ENCODE measurements around the gene RAB7A. TPM values are rescaled to one million over a fixed set of nuclear protein-coding genes. Genes with fewer than 3 reads are reported as not detected.

RAB7A gene
- total and polyA plus RNA-seq, 2 of the 4 experiments (the other 2 are of a cell fraction), result 57.0 to 240 TPM

DNA sequence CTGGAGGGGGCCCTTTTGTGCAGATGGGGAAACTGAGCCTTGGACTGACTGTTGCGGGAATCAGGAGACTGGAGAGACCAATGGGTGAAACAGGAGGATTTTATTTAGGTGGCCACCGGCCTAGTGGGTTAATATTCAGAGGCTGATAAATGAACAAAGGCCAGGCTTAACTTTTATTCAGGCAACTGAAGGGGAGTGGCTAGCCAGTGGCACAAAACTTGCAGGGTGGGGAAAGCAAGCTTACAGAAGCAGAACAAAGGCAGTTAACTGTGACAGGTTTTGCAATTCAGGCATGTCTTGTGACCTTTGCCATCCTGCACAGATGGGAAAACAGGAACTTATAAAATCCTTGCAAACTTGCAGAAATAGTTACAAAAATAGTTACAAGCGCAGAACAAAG, 128.5 kb downstream of the RAB7A start:
- ChIA-PET CTCF (no interaction called here), POLR2A (ENCODE audit: unreplicated experiment) (no interaction called here)
- H2AFZ ChIP-seq (replicated peaks; ENCODE audit: low read length, poor library complexity), result no peak overlapping the region
- H3K79me1 ChIP-seq (ENCODE audit: low read depth in 1 of 2, low read length in 2 of 2), result no peaks in the 10 kb centered on the region
- H3K18ac ChIP-seq (ENCODE audit: low read depth, low read length), result no peak overlapping the region
- no peak overlapping the region for H2BK5ac ChIP-seq (ENCODE audit: low read depth, low read length, poor library complexity, severe bottlenecking)
- H3K9me3 ChIP-seq (ENCODE audit: control insufficient read depth, insufficient read depth, low read length), result peaks cover 28% of the 10 kb centered on the region
- H3K4me1 ChIP-seq (ENCODE audit: control insufficient read depth, insufficient read depth, low read length), result no peaks in the 10 kb centered on the region
- no peaks in the 10 kb centered on the region for H3K9me1 ChIP-seq (ENCODE audit: insufficient read depth, low read length)
- H3K27me3 ChIP-seq (ENCODE audit: control insufficient read depth, insufficient read depth, low read length), result peaks cover 1% of the 10 kb centered on the region; the same call in 1 of the 2 replicates
- H3K14ac ChIP-seq (replicated peaks; ENCODE audit: low read depth, low read length), result no peak overlapping the region
- H3K56ac ChIP-seq (ENCODE audit: extremely low read depth, insufficient read depth, low read length), result no peak overlapping the region
- no peak overlapping the region for H2BK120ac ChIP-seq (ENCODE audit: low read depth, low read length)
- no peaks in the 10 kb centered on the region for H3K36me3 ChIP-seq (ENCODE audit: control insufficient read depth, insufficient read depth, low read length)
- no peak overlapping the region for H3K23ac ChIP-seq (ENCODE audit: low read depth, low read length)
- no peak overlapping the region for H3K4me3 ChIP-seq (ENCODE audit: insufficient read depth, low read depth, low read length)
- no peak overlapping the region for H3K4ac ChIP-seq (ENCODE audit: low read depth, low read length)
- no peak overlapping the region for H3K27ac ChIP-seq (ENCODE audit: insufficient read depth, low read length)
- no peak for DNase-seq
- H3K4me2 ChIP-seq (ENCODE audit: low read depth, low read length), result no peak overlapping the region
- no peak overlapping the region for H2AK9ac ChIP-seq (replicated peaks; ENCODE audit: low read depth, low read length, poor library complexity)
- no peak overlapping the region for H2BK20ac ChIP-seq (ENCODE audit: low read depth, low read length)
- intact Hi-C loops (cut with micrococcal nuclease) (no loop called here), dilution Hi-C loops (cut with HindIII; ENCODE audit: low sequenced_read_pairs, unreplicated experiment) (no loop called here), in situ Hi-C loops (cut with MboI; ENCODE audit: low sequenced_read_pairs) (no loop called here)
- H4K20me1 ChIP-seq (ENCODE audit: insufficient read depth, low read length), result no peaks in the 10 kb centered on the region
- no TSS peak for BruUV-seq (replicated peaks)
- no peak overlapping the region for H4K8ac ChIP-seq (ENCODE audit: low read depth in 2 of 2, low read length in 2 of 2)
- WGBS, 2 experiments (ENCODE audit: extremely low coverage in 2 of 2, insufficient read length in 1 of 2), result no CpG with 5 or more reads among the region's 3 CpGs
- no peak overlapping the region for H3K9ac ChIP-seq (ENCODE audit: low read depth, low read length)
- TF ChIP-seq RFX5 (IDR thresholded peaks at IDR 0.05; ENCODE audit: low read depth, low read length), result no peak
- TF ChIP-seq FOS (IDR thresholded peaks at IDR 0.05; ENCODE audit: low read depth, low read length), result no peak
- TF ChIP-seq BHLHE40 (IDR thresholded peaks at IDR 0.05; ENCODE audit: low read depth, low read length), result no peak
- no peak for TF ChIP-seq CEBPB (IDR thresholded peaks at IDR 0.05; ENCODE audit: low read depth, low read length)
- TF ChIP-seq, protein P1, sequence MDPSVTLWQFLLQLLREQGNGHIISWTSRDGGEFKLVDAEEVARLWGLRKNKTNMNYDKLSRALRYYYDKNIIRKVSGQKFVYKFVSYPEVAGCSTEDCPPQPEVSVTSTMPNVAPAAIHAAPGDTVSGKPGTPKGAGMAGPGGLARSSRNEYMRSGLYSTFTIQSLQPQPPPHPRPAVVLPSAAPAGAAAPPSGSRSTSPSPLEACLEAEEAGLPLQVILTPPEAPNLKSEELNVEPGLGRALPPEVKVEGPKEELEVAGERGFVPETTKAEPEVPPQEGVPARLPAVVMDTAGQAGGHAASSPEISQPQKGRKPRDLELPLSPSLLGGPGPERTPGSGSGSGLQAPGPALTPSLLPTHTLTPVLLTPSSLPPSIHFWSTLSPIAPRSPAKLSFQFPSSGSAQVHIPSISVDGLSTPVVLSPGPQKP (IDR thresholded peaks at IDR 0.05; ENCODE audit: borderline replicate concordance, low read depth, low read length), result no peak
- TF ChIP-seq, protein P2, sequence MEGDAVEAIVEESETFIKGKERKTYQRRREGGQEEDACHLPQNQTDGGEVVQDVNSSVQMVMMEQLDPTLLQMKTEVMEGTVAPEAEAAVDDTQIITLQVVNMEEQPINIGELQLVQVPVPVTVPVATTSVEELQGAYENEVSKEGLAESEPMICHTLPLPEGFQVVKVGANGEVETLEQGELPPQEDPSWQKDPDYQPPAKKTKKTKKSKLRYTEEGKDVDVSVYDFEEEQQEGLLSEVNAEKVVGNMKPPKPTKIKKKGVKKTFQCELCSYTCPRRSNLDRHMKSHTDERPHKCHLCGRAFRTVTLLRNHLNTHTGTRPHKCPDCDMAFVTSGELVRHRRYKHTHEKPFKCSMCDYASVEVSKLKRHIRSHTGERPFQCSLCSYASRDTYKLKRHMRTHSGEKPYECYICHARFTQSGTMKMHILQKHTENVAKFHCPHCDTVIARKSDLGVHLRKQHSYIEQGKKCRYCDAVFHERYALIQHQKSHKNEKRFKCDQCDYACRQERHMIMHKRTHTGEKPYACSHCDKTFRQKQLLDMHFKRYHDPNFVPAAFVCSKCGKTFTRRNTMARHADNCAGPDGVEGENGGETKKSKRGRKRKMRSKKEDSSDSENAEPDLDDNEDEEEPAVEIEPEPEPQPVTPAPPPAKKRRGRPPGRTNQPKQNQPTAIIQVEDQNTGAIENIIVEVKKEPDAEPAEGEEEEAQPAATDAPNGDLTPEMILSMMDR (conservative IDR thresholded peaks at IDR 0.05; ENCODE audit: low read depth, low read length), result no peak
- no peak for TF ChIP-seq RAD21 (IDR thresholded peaks at IDR 0.05; ENCODE audit: low read length)
- no peak for TF ChIP-seq MXI1 (IDR thresholded peaks at IDR 0.05; ENCODE audit: borderline replicate concordance, low read depth, low read length)
- no peak for TF ChIP-seq POLR2A (IDR thresholded peaks at IDR 0.05; ENCODE audit: low read depth, low read length)
- TF ChIP-seq, protein P3, sequence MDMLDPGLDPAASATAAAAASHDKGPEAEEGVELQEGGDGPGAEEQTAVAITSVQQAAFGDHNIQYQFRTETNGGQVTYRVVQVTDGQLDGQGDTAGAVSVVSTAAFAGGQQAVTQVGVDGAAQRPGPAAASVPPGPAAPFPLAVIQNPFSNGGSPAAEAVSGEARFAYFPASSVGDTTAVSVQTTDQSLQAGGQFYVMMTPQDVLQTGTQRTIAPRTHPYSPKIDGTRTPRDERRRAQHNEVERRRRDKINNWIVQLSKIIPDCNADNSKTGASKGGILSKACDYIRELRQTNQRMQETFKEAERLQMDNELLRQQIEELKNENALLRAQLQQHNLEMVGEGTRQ (IDR thresholded peaks at IDR 0.05; ENCODE audit: low read depth, low read length), result no peak
- no peak for TF ChIP-seq CHD1 (IDR thresholded peaks at IDR 0.05; ENCODE audit: low read depth, low read length)
- no peak for TF ChIP-seq RCOR1 (IDR thresholded peaks at IDR 0.05; ENCODE audit: insufficient replicate concordance, low read length)
- no peak for TF ChIP-seq NFE2L2 (IDR thresholded peaks at IDR 0.05; ENCODE audit: low read depth, low read length)
- no peak overlapping the region for H4K5ac ChIP-seq (ENCODE audit: low read depth, low read length)
- ATAC-seq (ENCODE audit: low read depth), result no peak
- H2BK15ac ChIP-seq (ENCODE audit: low read depth, low read length), result no peak overlapping the region
- no peak overlapping the region for H2AK5ac ChIP-seq (ENCODE audit: low read depth, low read length)
- no peak overlapping the region for H4K91ac ChIP-seq (ENCODE audit: insufficient read depth, low read depth, low read length)
